OCI-LY7 (cell line): Measurements from ENCODE around the gene ZMIZ1.

Experiments
- CTCF ChIP-seq: fragments of 200-600 bp; sonication (generic); conservative IDR thresholded peaks from 2 replicates; pipeline ENCODE4 v1.5.1; 2014; ENCODE audit warnings: mild to moderate bottlenecking, antibody characterized with exemption, low read length, moderate library complexity, mixed read lengths
- EZH2phosphoT487 ChIP-seq: fragments of 200-600 bp; sonication (generic); IDR thresholded peaks from 2 replicates; pipeline ENCODE4 v1.6.1; 2018; ENCODE audit warnings: low read depth, borderline replicate concordance, mild to moderate bottlenecking, mixed run types, antibody characterized with exemption, low read length, moderate library complexity, mixed read lengths

- TF ChIP-seq CTCF (no peak), EZH2phosphoT487 (no peak)
Observed at GRCh38 chr10:79320316-79320715, 251.6 kb downstream of the ZMIZ1 start.
